NT2/D1 (cell line): ENCODE data around the gene SLC9A9.

Experiments used
- DNase-seq: peaks from one replicate; pipeline ENCODE4 v3.0.0-alpha.2; 2011; ENCODE audit warnings: low read depth, low spot score
- H3K27me3 ChIP-seq: 2 replicates; pipeline ENCODE4 v1.6.0; 2011; ENCODE audit warnings: mild to moderate bottlenecking; ENCODE audit not compliant: insufficient read length, insufficient read depth
- H3K36me3 ChIP-seq: 2 replicates; pipeline ENCODE4 v1.6.1; 2011; ENCODE audit warnings: mild to moderate bottlenecking, low read length, mixed read lengths; ENCODE audit not compliant: insufficient read depth, insufficient read length
- H3K4me1 ChIP-seq: 2 replicates; pipeline ENCODE4 v1.5.1; 2011; ENCODE audit not compliant: insufficient read depth, insufficient read length
- H3K4me3 ChIP-seq: 2 replicates; pipeline ENCODE4 v1.5.1; 2011; ENCODE audit warnings: low read depth; ENCODE audit not compliant: insufficient read length
- H3K9ac ChIP-seq: 2 replicates; pipeline ENCODE4 v1.6.0; 2011; ENCODE audit warnings: low read depth; ENCODE audit not compliant: insufficient read length
- H3K9me3 ChIP-seq: 2 replicates; pipeline ENCODE4 v1.5.1; 2011; ENCODE audit warnings: mild to moderate bottlenecking, low read length; ENCODE audit not compliant: insufficient read depth
- SUZ12 ChIP-seq: IDR thresholded peaks from 2 replicates; pipeline ENCODE4 v1.6.1; 2011; ENCODE audit not compliant: insufficient read length, insufficient read depth; ENCODE audit errors: extremely low read depth
- YY1 ChIP-seq: IDR thresholded peaks from 2 replicates; pipeline ENCODE4 v1.6.1; 2011; ENCODE audit not compliant: insufficient read length, insufficient read depth
- ZNF274 ChIP-seq: IDR thresholded peaks from 2 replicates; pipeline ENCODE4 v1.6.1; 2011; ENCODE audit warnings: mild to moderate bottlenecking, low read depth, low read length

SLC9A9 gene

DNA sequence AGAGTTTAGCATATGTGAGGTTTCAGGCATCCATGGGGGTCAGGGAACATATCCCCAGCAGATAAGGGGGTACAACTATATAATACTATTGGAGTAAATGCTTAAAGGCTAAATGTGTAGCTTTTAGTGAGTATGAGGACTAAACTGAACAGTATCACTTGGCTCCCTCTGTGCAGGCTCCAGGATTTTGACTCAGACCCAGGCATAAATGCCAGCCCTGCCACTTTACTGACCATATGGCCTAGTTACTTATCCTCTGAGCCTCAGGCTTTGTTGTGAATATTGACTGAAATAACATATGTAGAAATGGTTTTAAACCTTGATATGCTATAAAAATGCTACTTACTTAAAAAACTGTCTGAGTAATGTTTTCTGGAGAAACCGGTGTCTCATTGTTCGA is 577.1 kb downstream of the SLC9A9 start:
- DNase-seq, result no peak
- H3K4me3 ChIP-seq, result no peak overlapping the region
- no peaks in the 10 kb centered on the region for H3K27me3 ChIP-seq
- TF ChIP-seq ZNF274 (no peak), YY1 (no peak), SUZ12 (no peak)
- H3K36me3 ChIP-seq, result no peaks in the 10 kb centered on the region
- H3K4me1 ChIP-seq, result no peaks in the 10 kb centered on the region
- H3K9me3 ChIP-seq, result no peaks in the 10 kb centered on the region
- no peak overlapping the region for H3K9ac ChIP-seq

DNA sequence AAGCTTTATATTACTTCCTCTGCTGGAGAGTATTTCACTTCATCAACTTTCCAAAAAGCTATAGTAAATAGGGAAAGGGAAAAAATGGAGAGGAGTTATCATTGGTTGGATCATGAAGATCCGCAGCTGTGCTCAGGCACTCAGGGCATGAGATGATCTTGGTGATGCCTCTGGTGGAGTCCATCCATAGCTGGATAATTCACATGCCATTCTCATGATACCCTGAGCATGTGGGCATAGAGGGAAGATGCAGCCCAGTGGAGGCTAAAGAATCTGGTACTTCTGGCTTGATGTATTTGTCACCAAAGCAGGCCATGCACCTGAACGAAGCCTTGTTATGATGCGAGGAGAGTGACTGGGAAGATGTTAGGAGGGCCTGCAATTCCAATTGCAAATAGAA is 578.5 kb downstream of the SLC9A9 start:
- no peaks in the 10 kb centered on the region for H3K4me1 ChIP-seq
- no peaks in the 10 kb centered on the region for H3K9me3 ChIP-seq
- no peaks in the 10 kb centered on the region for H3K27me3 ChIP-seq
- H3K4me3 ChIP-seq, result no peak overlapping the region
- DNase-seq, result no peak
- no peaks in the 10 kb centered on the region for H3K36me3 ChIP-seq
- no peak overlapping the region for H3K9ac ChIP-seq
- TF ChIP-seq YY1 (no peak), ZNF274 (no peak), SUZ12 (no peak)

GRCh38 chr3:143267989-143268388 is 580.3 kb downstream of the SLC9A9 start:
- Histone ChIP-seq H3K36me3 (no peaks in the 10 kb centered on the region), H3K4me3 (no peak overlapping the region), H3K9ac (no peak overlapping the region), H3K4me1 (no peaks in the 10 kb centered on the region), H3K27me3 (no peaks in the 10 kb centered on the region), H3K9me3 (no peaks in the 10 kb centered on the region)
- DNase-seq, result no peak
- TF ChIP-seq SUZ12 (no peak), ZNF274 (no peak)

DNA sequence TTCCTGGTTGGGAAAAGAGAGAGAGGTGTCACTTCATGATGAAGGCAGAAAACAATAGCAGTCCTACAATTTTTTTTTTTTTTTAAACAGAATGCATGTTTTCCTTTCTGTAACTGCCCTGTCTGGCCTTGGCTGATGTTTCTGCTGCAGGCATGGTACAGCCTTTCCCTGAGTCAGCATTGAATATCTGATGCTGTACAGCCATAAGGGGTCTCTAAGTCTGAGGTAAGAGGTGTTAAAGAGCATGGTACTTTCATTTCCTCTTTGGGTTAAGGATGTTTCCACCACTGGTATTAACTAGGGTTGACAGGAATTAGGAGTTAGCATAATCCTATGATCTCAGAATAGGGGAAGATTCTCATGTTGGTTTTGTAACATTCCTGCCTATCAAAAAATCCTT is 581.3 kb downstream of the SLC9A9 start:
- Histone ChIP-seq H3K4me3 (no peak overlapping the region), H3K9ac (no peak overlapping the region), H3K27me3 (no peaks in the 10 kb centered on the region), H3K36me3 (no peaks in the 10 kb centered on the region), H3K9me3 (no peaks in the 10 kb centered on the region), H3K4me1 (no peaks in the 10 kb centered on the region)
- TF ChIP-seq ZNF274, result no peak
- TF ChIP-seq SUZ12, result no peak
- no peak for TF ChIP-seq YY1
- no peak for DNase-seq

GRCh38 chr3:143266511-143266910 is 581.8 kb downstream of the SLC9A9 start:
- Histone ChIP-seq H3K36me3 (no peaks in the 10 kb centered on the region), H3K9me3 (no peaks in the 10 kb centered on the region), H3K27me3 (peaks cover 2% of the 10 kb centered on the region), H3K4me1 (no peaks in the 10 kb centered on the region), H3K4me3 (no peak overlapping the region), H3K9ac (no peak overlapping the region)
- no peak for TF ChIP-seq ZNF274
- TF ChIP-seq YY1, result no peak
- TF ChIP-seq SUZ12, result no peak
- DNase-seq, result no peak

DNA sequence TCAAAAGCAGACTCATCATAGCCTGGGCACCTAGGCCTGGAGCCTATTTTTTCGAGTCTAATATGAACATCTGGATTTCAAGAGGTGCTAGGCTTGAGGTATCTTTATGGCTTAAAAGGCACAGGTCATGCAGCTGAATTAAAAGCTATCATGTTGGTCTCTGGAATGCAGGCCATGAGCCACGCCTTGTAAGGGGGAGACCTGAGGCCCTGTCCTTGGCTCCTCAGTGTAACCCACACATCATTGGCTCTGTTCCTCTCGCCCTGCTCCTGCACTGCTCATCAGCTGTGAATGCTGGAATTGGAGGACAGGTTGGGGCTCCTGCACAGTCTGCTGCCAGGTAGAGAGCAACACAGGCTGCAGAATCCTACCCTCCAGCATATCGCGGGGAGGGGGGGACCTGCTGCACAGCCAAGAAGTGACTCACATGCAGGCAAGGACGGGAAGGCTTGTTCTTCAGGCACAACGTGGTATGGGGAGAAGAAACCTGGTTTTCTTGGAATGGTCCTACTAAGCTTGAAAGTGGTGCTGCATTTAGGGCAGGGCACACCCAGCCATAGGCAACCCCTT is 582.7 kb downstream of the SLC9A9 start:
- peaks cover 2% of the 10 kb centered on the region for H3K27me3 ChIP-seq
- H3K4me1 ChIP-seq, result no peaks in the 10 kb centered on the region
- H3K4me3 ChIP-seq, result no peak overlapping the region
- no peak for DNase-seq
- no peak for TF ChIP-seq SUZ12
- no peak for TF ChIP-seq ZNF274
- no peaks in the 10 kb centered on the region for H3K36me3 ChIP-seq
- no peak overlapping the region for H3K9ac ChIP-seq
- H3K9me3 ChIP-seq, result no peaks in the 10 kb centered on the region

- H3K4me1 ChIP-seq, result no peaks in the 10 kb centered on the region
- TF ChIP-seq YY1, result no peak
- TF ChIP-seq SUZ12, result no peak
- no peak for TF ChIP-seq ZNF274
- DNase-seq, result no peak
- H3K9ac ChIP-seq, result no peak overlapping the region
- no peaks in the 10 kb centered on the region for H3K36me3 ChIP-seq
- H3K4me3 ChIP-seq, result no peak overlapping the region
- H3K27me3 ChIP-seq, result peaks cover 2% of the 10 kb centered on the region
- H3K9me3 ChIP-seq, result no peaks in the 10 kb centered on the region
These were observed 584.3 kb downstream of the SLC9A9 start for GRCh38 chr3:143263852-143264513.
